GM18520 (cell line): ENCODE data around the gene TPRG1.

Experiments used
- ATAC-seq: cut with Tn5 transposase; IDR thresholded peaks from one replicate; pipeline ENCODE4 v1.9.1; 2021; ENCODE audit not compliant: unreplicated experiment

The TPRG1 gene

DNA sequence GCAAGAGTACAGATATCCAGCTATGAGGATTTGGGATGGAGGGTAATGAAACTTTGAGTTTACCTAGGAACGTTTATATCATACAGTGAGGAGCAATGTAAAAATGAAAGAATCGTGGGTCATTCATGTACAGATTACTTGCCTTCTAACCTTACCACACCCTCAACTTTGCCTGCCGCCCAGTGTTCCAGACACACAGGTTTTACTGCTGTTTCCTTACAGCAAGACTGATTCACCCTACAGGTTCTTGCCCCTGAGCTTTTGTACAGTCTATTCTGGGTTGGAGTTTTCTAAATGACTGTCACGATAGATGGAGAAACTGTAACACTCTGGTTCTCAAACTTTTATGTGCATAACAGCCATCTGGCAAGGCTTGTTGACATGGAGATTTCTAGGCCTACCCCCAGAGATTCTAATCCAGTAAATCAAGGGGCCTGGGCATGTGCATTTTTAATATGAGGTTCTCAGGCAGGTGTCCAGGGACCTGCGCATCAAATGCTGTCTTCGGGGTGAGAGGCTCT lies 6.6 kb upstream of the TPRG1 start:
- no peak for ATAC-seq

DNA sequence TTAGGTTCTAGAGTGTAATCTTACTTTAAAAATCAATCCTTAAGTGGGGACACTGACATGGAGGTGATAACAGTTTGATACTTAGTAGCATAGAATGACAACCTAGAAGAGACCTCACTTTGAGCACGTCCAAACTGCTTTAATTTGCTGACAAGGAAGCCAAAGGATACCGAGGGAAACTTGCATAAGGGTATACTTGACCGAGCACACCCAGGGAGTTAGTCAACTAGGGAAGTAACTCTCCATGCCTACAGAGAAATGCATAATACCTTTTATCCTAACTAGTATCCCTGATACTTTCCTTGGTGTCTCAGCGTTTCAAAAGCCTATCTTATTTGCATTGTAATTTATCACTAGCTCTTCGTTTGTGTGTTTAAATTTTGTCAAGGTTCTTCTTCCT lies 5.5 kb upstream of the TPRG1 start:
- ATAC-seq, result no peak

DNA sequence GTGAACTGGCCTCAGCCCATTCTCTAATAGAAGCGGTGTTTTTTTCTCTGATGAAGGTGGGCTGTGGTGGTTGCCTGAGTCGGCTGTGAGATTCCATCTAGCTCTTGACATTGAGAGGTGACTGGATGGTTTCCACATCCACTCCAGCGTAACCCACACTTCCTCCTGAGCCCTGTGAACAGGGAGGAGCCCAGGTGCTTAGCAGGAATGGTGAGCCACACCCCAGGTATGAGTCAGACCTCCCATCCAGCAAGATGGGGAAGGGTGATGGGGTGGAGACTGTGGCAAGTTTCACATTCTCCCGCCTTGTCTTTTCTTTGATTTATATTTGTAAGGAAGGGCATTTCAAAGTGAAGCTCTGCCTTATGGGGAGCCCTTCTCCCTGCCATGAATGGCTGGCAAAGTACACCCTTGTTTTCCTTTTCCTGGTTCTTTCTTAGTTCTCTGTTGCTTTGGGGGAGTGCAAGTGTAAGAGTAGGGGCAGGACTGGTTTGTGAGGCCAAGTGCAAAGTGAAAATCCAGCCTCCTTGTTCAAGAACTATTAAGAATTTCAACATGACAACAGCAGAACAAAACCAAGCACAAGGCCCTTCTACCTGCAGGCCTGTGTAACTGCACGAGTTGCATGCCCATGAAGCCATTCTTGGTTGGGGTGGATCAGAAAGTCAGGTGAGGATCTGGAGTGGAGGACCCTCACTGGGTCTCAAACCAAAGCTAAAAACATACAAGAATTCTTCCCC lies 4.6 kb upstream of the TPRG1 start:
- no peak for ATAC-seq

DNA sequence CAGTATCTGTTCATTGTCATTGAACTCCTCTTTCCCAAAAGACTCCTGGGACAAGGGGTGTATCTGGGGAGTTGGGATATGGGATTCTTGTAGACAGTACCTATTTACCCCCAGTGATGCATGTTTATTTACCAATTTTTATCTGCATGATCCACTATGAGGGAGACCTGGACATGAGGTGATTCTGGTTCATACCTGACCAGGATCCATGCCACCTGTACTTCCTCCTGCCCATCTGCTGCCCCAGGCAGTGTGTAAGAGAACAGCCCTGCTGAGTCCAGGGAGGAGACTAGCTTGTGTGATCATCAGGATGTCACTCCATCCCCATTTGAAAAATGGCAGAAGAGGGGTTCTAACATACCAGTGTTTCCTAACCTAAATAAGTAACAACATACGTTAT lies 3.1 kb upstream of the TPRG1 start:
- no peak for ATAC-seq

DNA sequence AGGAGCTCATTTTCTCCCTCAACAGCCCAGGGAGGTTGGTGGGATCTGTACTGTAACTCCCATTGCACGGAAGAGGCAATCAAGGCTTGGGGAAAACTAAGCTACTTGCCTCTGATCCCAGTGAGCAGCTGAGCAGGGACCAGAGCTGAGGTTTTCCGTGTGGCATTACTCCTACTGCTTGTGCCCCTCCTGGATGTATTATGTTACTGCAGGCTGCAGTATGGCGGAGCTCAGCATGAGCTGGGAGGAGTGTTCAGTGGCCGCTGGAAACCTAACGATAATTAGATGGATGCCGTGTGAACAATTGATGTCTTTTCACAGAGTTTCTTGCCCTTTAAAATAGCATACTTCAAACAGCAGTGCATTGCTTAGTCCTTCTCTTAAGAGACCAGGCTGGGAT lies 2.0 kb upstream of the TPRG1 start:
- ATAC-seq, result no peak

DNA sequence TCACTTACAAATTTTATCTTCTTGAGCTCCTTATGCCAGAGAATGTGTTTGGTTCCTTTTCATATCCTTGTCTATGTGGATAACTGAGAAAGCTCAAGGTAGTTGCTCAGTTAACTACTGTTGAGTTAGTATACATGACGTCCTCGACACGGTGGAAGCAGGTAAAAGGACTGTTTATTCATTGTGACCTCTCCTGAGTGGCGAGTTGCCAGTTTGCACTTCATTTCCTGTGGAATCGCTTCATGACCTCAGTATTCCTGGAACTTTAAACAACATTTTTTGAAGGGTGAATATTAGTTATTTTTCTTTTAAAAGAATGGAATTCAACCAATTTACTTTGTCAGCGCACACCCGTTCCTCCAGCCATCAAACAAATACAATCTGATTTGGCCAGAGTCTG lies 1.2 kb upstream of the TPRG1 start:
- no peak for ATAC-seq

DNA sequence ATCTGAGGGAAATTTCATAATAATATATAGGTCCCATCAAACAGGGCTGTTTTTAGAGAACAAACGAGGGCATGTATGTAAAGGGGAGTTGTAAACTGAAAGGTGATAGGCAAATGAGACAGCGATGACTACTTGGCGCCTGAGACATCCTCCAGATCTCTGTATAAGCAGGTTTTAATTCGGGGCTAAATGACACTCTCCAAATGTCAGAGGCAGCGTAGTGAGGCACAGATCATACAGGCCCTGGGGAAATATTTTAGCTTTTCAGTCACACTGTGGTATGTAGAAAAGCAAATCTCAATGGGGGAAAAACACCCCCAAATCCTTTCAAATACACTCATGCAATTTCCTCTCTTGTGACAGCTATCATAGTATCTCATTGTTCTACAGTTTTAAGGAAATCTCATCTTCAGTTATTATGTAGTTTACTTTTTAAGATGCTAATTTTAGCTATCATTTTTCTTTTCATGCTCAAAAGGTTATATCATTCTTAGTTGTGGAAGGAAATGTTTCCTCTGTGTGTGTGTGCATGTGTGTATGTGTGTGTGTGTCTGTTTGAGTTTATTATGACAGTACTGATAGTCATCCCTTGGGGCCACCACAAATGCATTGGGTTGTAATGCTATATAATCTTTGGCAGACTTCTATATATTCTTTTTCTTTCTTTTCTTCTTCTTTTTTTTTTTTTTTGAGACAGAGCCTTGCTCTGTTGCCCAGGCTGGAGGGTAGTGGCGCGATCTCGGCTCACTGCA lies 1.1 kb downstream of the TPRG1 start:
- no peak for ATAC-seq

DNA sequence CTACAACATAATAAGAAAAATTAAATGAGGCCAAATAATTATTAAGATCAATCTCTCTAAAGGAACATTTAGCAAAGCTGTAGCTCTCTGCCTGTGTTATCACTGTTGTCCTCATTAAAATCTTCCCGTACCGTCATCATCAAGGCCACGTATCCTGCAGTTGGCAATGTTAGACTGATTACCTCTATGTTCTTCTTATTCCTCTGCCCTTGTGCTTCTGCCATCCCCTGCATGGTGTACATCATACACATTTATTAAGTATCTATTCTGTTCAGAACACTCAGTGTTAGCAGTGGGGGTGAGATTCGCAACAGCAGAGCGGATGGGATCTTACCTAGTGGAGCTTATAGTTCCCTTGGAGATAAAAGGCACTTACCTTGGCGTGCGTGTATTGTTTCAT lies 12.8 kb downstream of the TPRG1 start:
- no peak for ATAC-seq

DNA sequence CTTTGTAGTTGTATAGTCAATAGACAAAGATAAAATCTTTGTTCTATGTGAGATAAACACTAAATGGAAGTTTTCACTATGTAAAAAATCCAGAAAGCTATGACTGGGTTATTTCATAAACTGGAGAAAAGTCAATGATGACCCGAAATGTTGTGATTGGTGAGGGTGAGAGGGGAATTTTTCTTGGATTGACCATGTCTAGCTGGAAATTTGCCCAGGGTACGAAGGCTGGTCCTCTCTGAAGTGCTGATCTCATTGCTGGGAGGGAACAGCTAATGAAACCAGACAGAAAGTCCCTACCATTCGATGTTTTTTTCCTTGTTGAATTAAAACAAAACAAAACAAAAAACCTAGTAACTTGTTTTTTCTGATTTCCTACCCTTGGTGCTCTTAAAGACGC lies 14.3 kb downstream of the TPRG1 start:
- ATAC-seq, result no peak

DNA sequence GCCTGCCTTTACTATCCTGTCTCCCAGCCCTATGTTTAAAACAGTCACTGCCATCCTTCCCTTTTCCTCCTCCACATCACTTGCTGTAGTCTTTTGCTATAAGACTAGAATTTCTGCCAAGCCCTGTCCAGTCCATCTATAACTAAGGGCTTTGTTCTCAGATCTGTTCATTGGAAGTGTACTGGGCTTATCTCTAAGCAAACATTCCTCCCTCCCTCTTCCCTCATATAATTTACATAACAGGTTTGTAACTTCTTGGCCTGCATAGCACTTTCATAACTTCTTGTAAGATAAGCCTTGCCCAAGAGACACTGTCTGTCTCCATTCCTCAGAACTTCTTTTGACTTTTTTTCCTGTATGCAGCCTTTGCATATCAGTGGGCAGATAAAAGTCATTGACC lies 16.7 kb downstream of the TPRG1 start:
- no peak for ATAC-seq

DNA sequence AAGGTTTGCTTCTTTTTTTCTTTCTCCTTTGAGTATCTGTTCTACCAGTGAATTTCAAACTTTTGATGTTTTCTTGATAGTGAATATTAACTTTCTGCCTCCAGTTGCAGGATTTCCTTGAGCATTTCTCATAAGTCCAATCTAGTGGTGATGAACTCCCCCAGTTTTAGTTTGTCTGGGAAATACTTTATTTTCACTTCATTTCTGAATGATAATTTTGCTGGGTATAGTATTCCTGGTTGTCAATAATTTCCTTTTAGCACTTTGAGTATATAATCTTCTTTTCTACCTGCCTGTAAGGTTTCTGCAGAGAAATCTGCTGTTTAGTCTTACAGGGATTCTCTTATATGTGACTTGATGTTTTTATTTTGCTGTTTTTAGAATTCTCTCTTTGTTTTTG lies 21.0 kb downstream of the TPRG1 start:
- ATAC-seq, result no peak

DNA sequence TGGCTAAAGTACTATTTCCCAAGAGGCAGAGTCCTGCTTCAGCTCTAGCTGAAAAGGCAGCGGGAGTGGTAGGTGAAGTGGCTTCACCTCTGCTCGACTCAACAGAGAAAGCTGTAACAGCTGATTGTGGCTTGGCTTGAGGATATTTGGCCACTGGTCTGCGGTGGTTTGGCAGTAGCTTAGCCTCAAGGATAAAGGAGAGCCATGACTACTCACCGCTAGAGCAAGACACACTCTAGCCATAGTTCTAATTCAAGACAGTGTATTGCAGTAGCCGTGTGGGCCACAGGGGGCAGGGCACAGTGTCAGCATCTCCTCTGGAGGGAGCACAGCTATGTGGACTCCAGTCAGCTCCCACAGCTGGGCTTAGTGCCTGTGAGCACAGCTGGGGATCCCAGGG lies 23.5 kb downstream of the TPRG1 start:
- ATAC-seq, result no peak

DNA sequence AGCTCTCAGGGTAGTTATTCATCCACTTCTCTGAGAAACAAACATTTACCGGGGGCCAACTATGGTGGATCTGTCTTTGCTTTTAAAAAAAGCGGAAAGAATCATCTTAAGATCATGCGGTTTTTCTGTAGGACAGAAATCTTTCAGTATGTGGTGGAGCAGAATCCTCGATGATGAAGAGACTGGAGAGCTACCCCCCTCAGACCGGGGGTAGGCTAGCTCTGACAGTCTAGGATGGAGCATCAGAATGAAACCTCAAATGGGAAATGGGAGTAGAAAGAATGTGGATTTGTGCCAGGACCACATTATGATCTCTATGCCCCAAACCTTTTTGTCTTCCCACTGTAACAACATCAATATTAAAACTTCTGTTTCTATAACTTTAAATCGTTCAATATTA lies 30.3 kb downstream of the TPRG1 start:
- no peak for ATAC-seq

DNA sequence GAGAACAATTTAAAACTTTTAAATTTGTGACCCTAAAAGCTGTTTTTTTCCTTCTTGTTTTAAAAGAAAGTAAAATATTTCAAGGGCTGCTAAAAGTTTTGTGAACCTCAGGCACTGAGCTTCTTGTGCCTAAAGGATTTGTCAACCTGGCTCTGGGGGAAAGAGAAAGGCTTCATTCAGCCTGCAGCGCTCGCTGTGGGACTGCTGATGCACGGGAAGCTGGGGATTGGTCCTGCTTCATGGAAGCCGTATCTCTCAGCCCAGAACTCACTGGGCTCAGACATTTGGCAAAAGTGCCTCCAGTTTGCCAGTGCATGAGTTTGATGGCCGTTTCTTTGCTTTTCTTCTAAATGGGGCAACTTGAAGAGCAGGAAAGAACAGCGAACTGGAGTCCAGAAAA lies 30.8 kb downstream of the TPRG1 start:
- ATAC-seq, result no peak

DNA sequence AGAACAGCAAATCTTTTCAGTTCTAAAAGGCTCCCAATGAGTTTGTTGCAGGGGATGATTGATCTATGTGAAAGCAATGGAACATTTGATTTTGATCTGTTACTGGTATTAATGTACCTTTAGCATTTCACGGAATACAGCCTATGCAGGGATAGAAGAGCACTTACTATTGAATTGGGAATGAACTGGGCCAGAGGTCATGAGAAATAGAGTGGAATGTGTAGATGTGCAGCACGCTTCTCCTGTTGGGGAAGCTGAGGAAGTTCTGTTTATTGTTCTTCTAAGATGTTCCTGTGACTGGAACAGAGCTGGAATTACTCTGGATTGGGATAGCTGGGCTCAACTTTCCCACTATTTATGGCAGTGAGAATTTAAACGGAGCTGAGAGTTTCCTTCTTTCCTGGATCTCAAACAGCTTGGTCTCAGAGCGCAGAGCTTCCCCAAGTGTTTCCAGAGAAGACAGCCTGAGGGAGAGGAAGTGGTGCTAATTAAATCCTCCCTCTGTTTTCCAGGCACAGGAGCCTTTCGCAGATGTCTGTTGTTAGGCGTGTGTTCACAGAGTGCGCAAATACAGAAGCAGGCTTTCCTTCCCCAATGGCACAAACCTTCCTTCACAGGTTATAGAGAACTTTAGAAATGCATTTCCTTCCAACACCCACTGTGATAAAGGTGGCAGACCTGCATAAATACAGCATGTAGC lies 32.5 kb downstream of the TPRG1 start:
- no peak for ATAC-seq

DNA sequence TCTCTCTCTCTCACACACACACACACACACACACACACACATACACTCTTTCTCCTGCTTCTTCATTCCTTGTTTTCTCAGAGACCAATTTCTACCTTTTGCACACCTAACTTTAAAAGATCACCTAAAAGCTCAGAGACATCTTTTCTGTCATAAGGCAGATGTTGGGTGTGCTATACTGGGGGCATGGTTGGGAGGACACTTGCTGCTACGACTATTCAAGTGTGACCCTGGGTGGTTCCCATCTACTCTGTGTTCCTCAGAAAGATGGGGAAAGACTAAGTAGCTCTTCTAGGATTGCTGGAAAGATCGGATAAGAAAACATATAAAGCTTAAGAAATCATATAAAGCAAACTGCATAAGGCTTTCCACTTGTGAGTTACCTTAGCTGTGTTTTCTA lies 33.2 kb downstream of the TPRG1 start:
- ATAC-seq, result no peak

DNA sequence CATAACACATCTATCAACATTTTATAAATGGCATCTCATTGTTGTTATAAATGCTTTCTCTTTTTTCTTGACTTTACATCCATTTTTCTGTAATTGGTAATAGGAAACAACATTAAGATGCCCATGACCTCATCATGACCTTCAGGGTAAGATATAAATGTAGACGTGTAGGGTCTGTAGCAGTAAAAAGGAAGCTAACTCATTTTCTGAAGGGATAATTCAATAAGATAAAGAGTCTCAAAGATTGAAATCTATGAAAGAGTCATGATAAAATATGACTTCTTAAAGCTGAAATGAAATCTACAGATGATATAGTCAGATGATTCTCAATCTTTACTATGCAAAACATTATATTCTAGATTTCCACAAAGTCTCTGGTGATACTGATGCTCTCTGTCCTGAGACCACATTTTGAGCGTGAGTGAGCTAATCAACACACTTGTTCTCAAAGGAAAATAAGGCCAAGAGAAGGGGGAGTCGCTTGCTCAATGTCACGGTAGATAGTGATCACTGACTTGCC lies 38.5 kb downstream of the TPRG1 start:
- ATAC-seq, result no peak

DNA sequence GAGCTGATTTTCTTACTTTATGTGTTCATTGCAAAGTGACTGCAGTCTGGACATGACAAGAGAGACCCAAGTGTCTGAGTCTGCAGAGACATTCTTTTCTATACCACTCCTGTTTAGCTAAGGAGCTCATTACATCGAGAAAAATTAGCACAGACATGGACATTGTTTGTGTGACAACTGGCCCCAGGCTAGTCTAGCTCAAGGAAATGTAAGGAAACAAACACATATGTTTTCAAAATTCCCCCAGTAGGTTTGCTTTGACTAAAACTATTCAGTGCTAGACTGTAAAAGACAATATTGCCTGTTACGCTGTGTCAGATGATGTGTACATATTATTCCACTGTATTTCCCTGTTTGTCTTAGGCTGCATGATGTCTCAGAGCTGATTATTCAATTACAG lies 40.9 kb downstream of the TPRG1 start:
- ATAC-seq, result no peak

DNA sequence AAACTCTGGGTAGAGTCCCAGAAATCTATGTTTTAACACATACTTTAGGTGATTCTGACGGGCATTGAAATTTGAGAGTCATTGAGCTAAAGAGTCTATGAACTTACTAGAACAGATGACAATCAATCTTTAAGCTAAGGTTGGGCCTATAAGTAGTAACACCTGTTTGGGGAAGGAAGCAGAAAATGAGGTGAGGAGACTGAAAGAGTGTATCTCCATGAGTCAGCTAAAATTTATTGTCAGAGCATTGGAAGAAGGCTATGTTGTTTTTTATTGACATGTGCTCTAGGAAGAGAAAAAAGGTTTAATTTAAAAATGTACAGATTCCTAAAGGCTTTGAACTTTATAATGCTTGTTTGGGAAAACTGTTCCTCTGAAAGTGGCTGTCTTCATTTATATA lies 42.9 kb downstream of the TPRG1 start:
- ATAC-seq, result no peak

DNA sequence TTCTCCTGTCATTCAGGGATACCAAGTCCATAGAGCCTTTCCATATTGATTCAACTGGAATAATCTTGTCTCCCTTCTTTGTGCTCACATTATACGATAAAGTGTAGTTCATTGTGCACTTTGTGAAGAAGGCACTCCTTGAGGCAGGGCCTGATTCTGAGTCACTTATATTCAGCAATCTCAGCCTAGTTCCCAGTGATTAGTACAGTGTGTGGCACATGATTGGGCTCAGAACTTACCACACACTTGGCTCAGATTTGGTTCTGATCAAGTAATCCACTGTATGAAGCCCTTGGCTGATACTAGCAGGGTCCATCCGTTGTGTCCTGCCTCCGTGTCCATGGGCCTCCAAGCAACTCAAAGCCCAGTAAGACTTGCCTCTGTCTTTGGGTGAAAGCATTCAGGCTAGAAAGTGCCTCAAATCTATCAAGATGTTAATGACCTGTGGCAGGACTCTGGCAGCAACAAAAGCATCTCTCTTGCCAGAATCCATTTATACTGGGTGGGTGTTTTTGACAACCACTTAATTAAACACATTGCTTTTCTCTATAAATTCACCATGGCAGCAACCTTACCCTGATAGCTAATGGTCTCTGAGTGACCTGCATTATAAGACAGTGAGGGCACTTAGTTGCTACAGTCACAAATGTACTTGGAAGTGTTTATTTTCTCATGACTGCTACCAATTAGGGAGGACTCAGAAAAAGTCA lies 51.3 kb downstream of the TPRG1 start:
- ATAC-seq, result no peak

DNA sequence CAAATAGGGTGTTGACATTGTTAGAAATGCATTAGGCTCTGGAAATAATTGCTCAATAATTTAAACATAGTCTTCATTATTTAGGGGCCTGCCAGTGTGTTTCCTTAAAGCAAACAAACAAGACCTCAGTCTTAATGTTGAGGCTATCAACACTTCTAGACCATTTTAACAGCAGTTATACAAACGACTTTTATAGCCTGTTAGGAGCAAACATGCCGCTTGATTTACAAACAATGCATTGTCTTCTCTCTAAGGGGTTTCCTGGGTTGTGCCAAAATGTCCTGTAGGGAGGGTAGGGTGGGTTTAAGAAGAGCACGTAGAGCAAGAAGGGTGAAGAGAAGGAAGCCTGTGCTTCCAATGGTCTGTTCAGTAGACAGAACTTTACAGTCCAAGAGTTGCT lies 53.7 kb downstream of the TPRG1 start:
- ATAC-seq, result no peak
